GM12878 (cell line): ENCODE data around the gene CFAP70. TPM values are rescaled to one million over a fixed set of nuclear protein-coding genes. Genes with fewer than 3 reads are reported as not detected.

Experiments
- ATAC-seq: fragments of 200-7000 bp; cut with Tn5 transposase; 3 replicates; pipeline ENCODE4 v1.9.1; 2020; ENCODE audit warnings: mild to moderate bottlenecking, moderate library complexity
- BruUV-seq: library from RNA; stranded (reverse); fragments of 400-500 nt; replicated peaks from 2 replicates; lab custom pipeline; 2021; lab: Mats Ljungman, UMichigan
- CTCF ChIA-PET: fragments of 300-600 bp; sonication (Branson Sonifier 250); formaldehyde crosslinking; extraction: SDS; loops from one replicate; lab custom pipeline; 2021; ENCODE audit warnings: inconsistent platforms; lab: Yijun Ruan, JAX
- POLR2A ChIA-PET: fragments of 350-600 bp; formaldehyde crosslinking; extraction: SDS; loops from one replicate; lab custom pipeline; 2021; ENCODE audit warnings: inconsistent platforms; lab: Charles Lee
- RAD21 ChIA-PET: fragments of 300-600 bp; sonication (Branson Sonifier 250); formaldehyde crosslinking; loops from one replicate; lab custom pipeline; 2023; ENCODE audit warnings: antibody characterized with exemption; ENCODE audit not compliant: unreplicated experiment; lab: Charles Lee
- SMC1A ChIA-PET: fragments of 300-600 bp; sonication (Branson Sonifier 250); formaldehyde crosslinking; loops from one replicate; lab custom pipeline; 2023; ENCODE audit not compliant: unreplicated experiment, uncharacterized antibody; lab: Charles Lee
- DNase-seq: peaks from one replicate; pipeline ENCODE4 v3.0.0-alpha.2; 2011; ENCODE audit warnings: low read depth, low spot score
- FAIRE-seq: peaks from 3 replicates; lab custom pipeline; 2011; peaks lifted over from hg19 to GRCh38; lab: Jason Lieb, UNC
- H2AFZ ChIP-seq: 2 replicates; pipeline ENCODE4 v1.6.0; 2011; ENCODE audit warnings: low read depth, low read length, control low read depth; ENCODE audit not compliant: control insufficient read depth
- H3K27ac ChIP-seq: 2 replicates; pipeline ENCODE4 v1.5.1; 2011; ENCODE audit warnings: control low read depth; ENCODE audit not compliant: control insufficient read depth, insufficient read depth
- H3K27me3 ChIP-seq, 2 experiments: replicated peaks in 1 of 2; 2 replicates each; pipeline versions ENCODE4 v1.6.0 to v1.6.1; 2011; ENCODE audit warnings: low read length in 1 of 2; ENCODE audit not compliant: control insufficient read depth in 2 of 2, insufficient read depth in 2 of 2
- H3K36me3 ChIP-seq, 2 experiments: 2 replicates each; pipeline ENCODE4 v1.5.1; 2011; ENCODE audit warnings: low read length in 1 of 2; ENCODE audit not compliant: control insufficient read depth in 2 of 2, insufficient read depth in 2 of 2
- H3K4me1 ChIP-seq: 2 replicates; pipeline ENCODE4 v1.6.1; 2011; ENCODE audit warnings: mild to moderate bottlenecking, low read length, moderate library complexity, mixed read lengths; ENCODE audit not compliant: control insufficient read depth, insufficient read depth
- H3K4me2 ChIP-seq: 2 replicates; pipeline ENCODE4 v1.6.0; 2011; ENCODE audit warnings: control low read depth; ENCODE audit not compliant: control insufficient read depth, insufficient read depth
- H3K4me3 ChIP-seq: fragments of 200-600 bp; sonication (generic); 2 replicates; pipeline ENCODE4 v1.5.1; 2016
- H3K79me2 ChIP-seq: 2 replicates; pipeline ENCODE4 v1.6.0; 2011; ENCODE audit warnings: low read length; ENCODE audit not compliant: control insufficient read depth, insufficient read depth
- H3K9ac ChIP-seq: 2 replicates; pipeline ENCODE4 v1.8.0; 2011; ENCODE audit warnings: low read length, control low read depth, mixed read lengths; ENCODE audit not compliant: control insufficient read depth, insufficient read depth
- H3K9me3 ChIP-seq: replicated peaks from 3 replicates; pipeline ENCODE4 v1.5.1; 2011; ENCODE audit warnings: mild to moderate bottlenecking, low read length; ENCODE audit not compliant: control insufficient read depth, insufficient read depth
- H4K20me1 ChIP-seq: 2 replicates; pipeline ENCODE4 v1.6.0; 2011; ENCODE audit not compliant: control insufficient read depth, insufficient read depth
- BHLHE40 ChIP-seq, 2 experiments: fragments of 450-650 bp in 1 of 2; IDR thresholded peaks; 2 replicates each; pipeline ENCODE4 v1.6.1; 2011 to 2017; ENCODE audit warnings: low read depth in 2 of 2, borderline replicate concordance in 1 of 2, improper control_type of control experiment in 1 of 2, low read length in 1 of 2, mild to moderate bottlenecking in 1 of 2
- FOXM1 ChIP-seq: IDR thresholded peaks from 2 replicates; pipeline ENCODE4 v1.6.1; 2012; ENCODE audit warnings: low read depth, mild to moderate bottlenecking, inconsistent platforms, low read length, moderate library complexity
- IKZF1 ChIP-seq: fragments of 450-650 bp; conservative IDR thresholded peaks from 2 replicates; pipeline ENCODE4 v1.6.1; 2017; ENCODE audit warnings: antibody characterized with exemption, mild to moderate bottlenecking
- LARP7 ChIP-seq: fragments of 450-650 bp; IDR thresholded peaks from 2 replicates; pipeline ENCODE4 v1.6.1; 2017; ENCODE audit warnings: mild to moderate bottlenecking
- MYC ChIP-seq: IDR thresholded peaks from 2 replicates; pipeline ENCODE4 v1.6.1; 2011; ENCODE audit warnings: mild to moderate bottlenecking, low read length, moderate library complexity, inconsistent platforms; ENCODE audit not compliant: insufficient read depth, insufficient replicate concordance, insufficient read length, severe bottlenecking
- NR2F1 ChIP-seq: fragments of 450-650 bp; conservative IDR thresholded peaks from 2 replicates; pipeline ENCODE4 v1.6.1; 2017; ENCODE audit warnings: mild to moderate bottlenecking
- PAX8 ChIP-seq: fragments of 450-650 bp; IDR thresholded peaks from 2 replicates; pipeline ENCODE4 v1.6.1; 2017; ENCODE audit warnings: mild to moderate bottlenecking, moderate library complexity
- POLR2AphosphoS5 ChIP-seq: IDR thresholded peaks from 2 replicates; pipeline ENCODE4 v1.6.1; 2011; ENCODE audit warnings: mild to moderate bottlenecking, low read length, inconsistent platforms
- RBBP5 ChIP-seq: fragments of 200-600 bp; sonication (generic); conservative IDR thresholded peaks from 2 replicates; pipeline ENCODE4 v1.6.1; 2016
- RFX5 ChIP-seq: IDR thresholded peaks from 2 replicates; pipeline ENCODE4 v1.6.1; 2011; ENCODE audit warnings: low read depth, low read length, improper control_type of control experiment
- SMAD1 ChIP-seq: fragments of 450-650 bp; IDR thresholded peaks from 2 replicates; pipeline ENCODE4 v1.6.1; 2018; ENCODE audit warnings: mild to moderate bottlenecking, low read depth; ENCODE audit not compliant: partially characterized antibody
- SPI1 ChIP-seq: IDR thresholded peaks from 2 replicates; pipeline ENCODE4 v1.6.1; 2011; ENCODE audit warnings: low read depth, mild to moderate bottlenecking, low read length, moderate library complexity, borderline replicate concordance; ENCODE audit not compliant: insufficient read depth
- SREBF1 ChIP-seq: IDR thresholded peaks from 2 replicates; pipeline ENCODE4 v1.6.1; 2012; ENCODE audit warnings: mild to moderate bottlenecking, low read length
- TCF7 ChIP-seq: IDR thresholded peaks from 2 replicates; pipeline ENCODE4 v1.6.1; 2014; ENCODE audit warnings: antibody characterized with exemption, borderline replicate concordance
- WGBS: methylation state at CpG from one replicate; pipeline ENCODE4 v1.1.6; 2016; ENCODE audit warnings: low lambda C conversion rate; ENCODE audit not compliant: insufficient replicate concordance, insufficient coverage; ENCODE audit errors: missing lambda C conversion rate; 5-methylcytosine and 5-hydroxymethylcytosine counted together
- in situ Hi-C: fragments of 300-500 bp; cut with MboI; formaldehyde crosslinking; loops from 9 replicates; pipeline ENCODE4 v1.14.3; 2018; ENCODE audit warnings: mixed read lengths
- intact Hi-C: fragments of 100-400 bp; cut with micrococcal nuclease; formaldehyde crosslinking; loops from one replicate; pipeline ENCODE4 v1.14.2; 2022; ENCODE audit not compliant: unreplicated experiment
- polyA plus RNA-seq, 11 experiments: library from polyadenylated mRNA; depleted of rRNA in 4 of 11; unstranded in 6 of 11; stranded (reverse) in 5 of 11; fragments of >200 nt; fragmentation: Nextera tagmentation in 4 of 11; fragmentation: Illumina TruSeq in 1 of 11; extraction: Ambion mirVana in 4 of 11; extraction: Trizol in 1 of 11; gene quantifications; 1 replicate in 1 of 11; 2 replicates in 10 of 11; pipeline versions ENCODE4 v1.2.1 to v1.2.3, GENCODE V29; 2011 to 2016; ENCODE audit warnings: inconsistent platforms in 2 of 11, missing spikeins in 2 of 11, low read depth in 1 of 11
- total RNA-seq, 4 experiments: library from RNA; depleted of rRNA in 3 of 4; stranded (reverse); fragments of >200 nt in 3 of 4; fragmentation: Illumina TruSeq in 1 of 4; extraction: Trizol in 1 of 4; gene quantifications; 2 replicates each; pipeline versions ENCODE4 v1.2.1 to v1.2.3, GENCODE V29; 2013 to 2021
- TF ChIP-seq, protein P1 (sequence below): fragments of 450-650 bp; IDR thresholded peaks from 2 replicates; pipeline ENCODE4 v1.6.1; 2016; ENCODE audit warnings: mild to moderate bottlenecking
- TF ChIP-seq, protein P2 (sequence below): fragments of 450-650 bp; formaldehyde crosslinking; IDR thresholded peaks from 2 replicates; pipeline ENCODE4 v1.4.0; 2022; ENCODE audit warnings: mild to moderate bottlenecking, moderate library complexity
- TF ChIP-seq, protein P3 (sequence below): fragments of 150-350 bp; IDR thresholded peaks from 2 replicates; pipeline ENCODE4 v1.6.1; 2014; ENCODE audit warnings: mild to moderate bottlenecking, low read depth, low read length
- TF ChIP-seq, protein P4 (sequence below): IDR thresholded peaks from 2 replicates; pipeline ENCODE4 v1.6.1; 2011; ENCODE audit warnings: low read depth, low read length, improper control_type of control experiment, borderline replicate concordance

The CFAP70 gene
- total and polyA plus RNA-seq, 10 of the 15 experiments (the other 5 are each of a cell fraction or from before 2014, with no cell fraction given), result 0.21 to 1.1 (median 0.42) TPM

GRCh38 chr10:73357166-73357565 lies 1.5 kb downstream of the CFAP70 start:
- SMC1A ChIA-PET, result interaction anchor here (0.8 to 2.3 kb wide), 5 partner anchors 10 to 144 kb away, joined by 3 to 7 read pairs (median 4); no protein-coding TSS in a partner anchor
- intact Hi-C loops, result no loop called here
- Histone ChIP-seq H3K4me3 (no peak overlapping the region), H4K20me1 (no peaks in the 10 kb centered on the region), H3K27ac (no peak overlapping the region), H3K9ac (no peak overlapping the region), H3K9me3 (no peaks in the 10 kb centered on the region), H3K79me2 (no peaks in the 10 kb centered on the region), H2AFZ (peak overlapping the region; percentile 3; the same call in 1 of the 2 replicates), H3K4me2 (no peak overlapping the region), H3K4me1 (peaks cover 3% of the 10 kb centered on the region; the same call in 1 of the 2 replicates), H3K36me3 (no peaks in the 10 kb centered on the region), H3K27me3 (no peaks in the 10 kb centered on the region)
- FAIRE-seq, result no peak
- in situ Hi-C loops, result no loop called here
- POLR2A ChIA-PET, result interaction anchor here (0.6 kb wide), 1 partner anchor 85 kb away, joined by 3 read pairs; no protein-coding TSS in a partner anchor
- CTCF ChIA-PET, result interaction anchor here (0.9 to 1.1 kb wide), 2 partner anchors 38 to 93 kb away, joined by 3 to 6 read pairs; no protein-coding TSS in a partner anchor
- no TSS peak for BruUV-seq
- TF ChIP-seq SMAD1 (no peak), LARP7 (no peak), NR2F1 (no peak), RFX5 (no peak), RBBP5 (no peak), FOXM1 (no peak), PAX8 (no peak), SREBF1 (no peak), IKZF1 (no peak), TCF7 (no peak), SPI1 (no peak), BHLHE40 (IDR thresholded peaks at IDR 0.05; ENCODE audit: borderline replicate concordance in 1 of 2, low read depth in 2 of 2, low read length in 1 of 2) (no peak), POLR2AphosphoS5 (no peak), MYC (no peak)
- TF ChIP-seq, protein P1, sequence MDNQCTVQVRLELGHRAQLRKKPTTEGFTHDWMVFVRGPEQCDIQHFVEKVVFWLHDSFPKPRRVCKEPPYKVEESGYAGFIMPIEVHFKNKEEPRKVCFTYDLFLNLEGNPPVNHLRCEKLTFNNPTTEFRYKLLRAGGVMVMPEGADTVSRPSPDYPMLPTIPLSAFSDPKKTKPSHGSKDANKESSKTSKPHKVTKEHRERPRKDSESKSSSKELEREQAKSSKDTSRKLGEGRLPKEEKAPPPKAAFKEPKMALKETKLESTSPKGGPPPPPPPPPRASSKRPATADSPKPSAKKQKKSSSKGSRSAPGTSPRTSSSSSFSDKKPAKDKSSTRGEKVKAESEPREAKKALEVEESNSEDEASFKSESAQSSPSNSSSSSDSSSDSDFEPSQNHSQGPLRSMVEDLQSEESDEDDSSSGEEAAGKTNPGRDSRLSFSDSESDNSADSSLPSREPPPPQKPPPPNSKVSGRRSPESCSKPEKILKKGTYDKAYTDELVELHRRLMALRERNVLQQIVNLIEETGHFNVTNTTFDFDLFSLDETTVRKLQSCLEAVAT, result no peak
- TF ChIP-seq, protein P2, sequence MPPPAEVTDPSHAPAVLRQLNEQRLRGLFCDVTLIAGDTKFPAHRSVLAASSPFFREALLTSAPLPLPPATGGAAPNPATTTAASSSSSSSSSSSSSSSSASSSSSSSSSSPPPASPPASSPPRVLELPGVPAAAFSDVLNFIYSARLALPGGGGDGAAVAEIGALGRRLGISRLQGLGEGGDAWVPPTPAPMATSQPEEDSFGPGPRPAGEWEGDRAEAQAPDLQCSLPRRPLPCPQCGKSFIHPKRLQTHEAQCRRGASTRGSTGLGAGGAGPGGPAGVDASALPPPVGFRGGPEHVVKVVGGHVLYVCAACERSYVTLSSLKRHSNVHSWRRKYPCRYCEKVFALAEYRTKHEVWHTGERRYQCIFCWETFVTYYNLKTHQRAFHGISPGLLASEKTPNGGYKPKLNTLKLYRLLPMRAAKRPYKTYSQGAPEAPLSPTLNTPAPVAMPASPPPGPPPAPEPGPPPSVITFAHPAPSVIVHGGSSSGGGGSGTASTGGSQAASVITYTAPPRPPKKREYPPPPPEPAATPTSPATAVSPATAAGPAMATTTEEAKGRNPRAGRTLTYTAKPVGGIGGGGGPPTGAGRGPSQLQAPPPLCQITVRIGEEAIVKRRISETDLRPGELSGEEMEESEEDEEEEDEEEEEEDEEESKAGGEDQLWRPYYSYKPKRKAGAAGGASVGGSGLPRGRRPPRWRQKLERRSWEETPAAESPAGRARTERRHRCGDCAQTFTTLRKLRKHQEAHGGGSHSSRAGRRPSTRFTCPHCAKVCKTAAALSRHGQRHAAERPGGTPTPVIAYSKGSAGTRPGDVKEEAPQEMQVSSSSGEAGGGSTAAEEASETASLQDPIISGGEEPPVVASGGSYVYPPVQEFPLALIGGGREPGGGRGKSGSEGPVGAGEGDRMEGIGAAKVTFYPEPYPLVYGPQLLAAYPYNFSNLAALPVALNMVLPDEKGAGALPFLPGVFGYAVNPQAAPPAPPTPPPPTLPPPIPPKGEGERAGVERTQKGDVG (CRISPR knock-in tag), result no peak
- TF ChIP-seq, protein P3, sequence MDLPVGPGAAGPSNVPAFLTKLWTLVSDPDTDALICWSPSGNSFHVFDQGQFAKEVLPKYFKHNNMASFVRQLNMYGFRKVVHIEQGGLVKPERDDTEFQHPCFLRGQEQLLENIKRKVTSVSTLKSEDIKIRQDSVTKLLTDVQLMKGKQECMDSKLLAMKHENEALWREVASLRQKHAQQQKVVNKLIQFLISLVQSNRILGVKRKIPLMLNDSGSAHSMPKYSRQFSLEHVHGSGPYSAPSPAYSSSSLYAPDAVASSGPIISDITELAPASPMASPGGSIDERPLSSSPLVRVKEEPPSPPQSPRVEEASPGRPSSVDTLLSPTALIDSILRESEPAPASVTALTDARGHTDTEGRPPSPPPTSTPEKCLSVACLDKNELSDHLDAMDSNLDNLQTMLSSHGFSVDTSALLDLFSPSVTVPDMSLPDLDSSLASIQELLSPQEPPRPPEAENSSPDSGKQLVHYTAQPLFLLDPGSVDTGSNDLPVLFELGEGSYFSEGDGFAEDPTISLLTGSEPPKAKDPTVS, result no peak
- TF ChIP-seq, protein P4, sequence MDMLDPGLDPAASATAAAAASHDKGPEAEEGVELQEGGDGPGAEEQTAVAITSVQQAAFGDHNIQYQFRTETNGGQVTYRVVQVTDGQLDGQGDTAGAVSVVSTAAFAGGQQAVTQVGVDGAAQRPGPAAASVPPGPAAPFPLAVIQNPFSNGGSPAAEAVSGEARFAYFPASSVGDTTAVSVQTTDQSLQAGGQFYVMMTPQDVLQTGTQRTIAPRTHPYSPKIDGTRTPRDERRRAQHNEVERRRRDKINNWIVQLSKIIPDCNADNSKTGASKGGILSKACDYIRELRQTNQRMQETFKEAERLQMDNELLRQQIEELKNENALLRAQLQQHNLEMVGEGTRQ, result no peak
- RAD21 ChIA-PET, result interaction anchor here (0.9 to 1.0 kb wide), 2 partner anchors 9 to 110 kb away, joined by 3 read pairs; no protein-coding TSS in a partner anchor
- no peak for ATAC-seq
- 61% methylated on average over 4 of the region's 4 CpGs for WGBS
- DNase-seq, result no peak
